Pons (tissue), 1 donor: Measurements from ENCODE around the gene NFIX.

Experiments
- DNase-seq: peaks from one replicate; pipeline ENCODE4 v3.0.0-alpha.2; 2016; ENCODE audit warnings: low spot score

The NFIX gene

GRCh38 chr19:13073263-13073662, 78.0 kb downstream of the NFIX start:
- no peak for DNase-seq

- DNase-seq = no peak
Measured at GRCh38 chr19:13074378-13074777, 79.1 kb downstream of the NFIX start.

GRCh38 chr19:13076320-13076719, 81.0 kb downstream of the NFIX start:
- no peak for DNase-seq

GRCh38 chr19:13076787-13077186, 81.5 kb downstream of the NFIX start:
- no peak for DNase-seq

- no peak for DNase-seq
Measured at GRCh38 chr19:13077240-13077639, 82.0 kb downstream of the NFIX start.

GRCh38 chr19:13078381-13078780, 83.1 kb downstream of the NFIX start:
- DNase-seq = no peak

- peak; percentile 28 for DNase-seq
Measured at GRCh38 chr19:13078897-13079541, 83.7 kb downstream of the NFIX start.

GRCh38 chr19:13079542-13079986, 84.3 kb downstream of the NFIX start:
- DNase-seq = no peak

- DNase-seq = peak; percentile 78
Measured at GRCh38 chr19:13082192-13083007, 87.1 kb downstream of the NFIX start.

GRCh38 chr19:13083008-13083404, 87.7 kb downstream of the NFIX start:
- peak; percentile 23 for DNase-seq

GRCh38 chr19:13083627-13084026, 88.4 kb downstream of the NFIX start:
- DNase-seq = peak; percentile 52

- peak; percentile 36 for DNase-seq
Measured at GRCh38 chr19:13085666-13086065, 90.4 kb downstream of the NFIX start.

GRCh38 chr19:13086341-13086740, 91.1 kb downstream of the NFIX start:
- DNase-seq = peak; percentile 67

GRCh38 chr19:13087295-13087694, 92.0 kb downstream of the NFIX start:
- DNase-seq = no peak

- no peak for DNase-seq
Measured at GRCh38 chr19:13087795-13088537, 92.7 kb downstream of the NFIX start.

- DNase-seq = no peak
Measured at GRCh38 chr19:13089139-13089856, 94.0 kb downstream of the NFIX start.

- DNase-seq = no peak
Measured at GRCh38 chr19:13089857-13090507, 94.7 kb downstream of the NFIX start.

GRCh38 chr19:13090511-13091231, 95.4 kb downstream of the NFIX start:
- DNase-seq = no peak

GRCh38 chr19:13091400-13092157, 96.3 kb downstream of the NFIX start:
- peak; percentile 86 for DNase-seq

GRCh38 chr19:13092158-13092543, 96.9 kb downstream of the NFIX start:
- DNase-seq = no peak
